HepG2 (cell line): Measurements from ENCODE around the gene PHB1. TPM values are rescaled to one million over a fixed set of nuclear protein-coding genes. Genes with fewer than 3 reads are reported as not detected.

Experiments
- CEBPG ChIP-seq: IDR thresholded peaks from 2 replicates; pipeline ENCODE4 v1.6.1; 2016
- IRX3 ChIP-seq: sonication (generic); formaldehyde crosslinking; IDR thresholded peaks from 2 replicates; pipeline ENCODE4 v1.8.1; 2023; ENCODE audit warnings: mild to moderate bottlenecking, low read depth, missing genetic modification reagents, borderline replicate concordance
- KDM2A ChIP-seq: sonication (generic); formaldehyde crosslinking; IDR thresholded peaks from 2 replicates; pipeline ENCODE4 v1.4.0; 2020; ENCODE audit warnings: low read depth, missing genetic modification reagents, borderline replicate concordance
- MAZ ChIP-seq, 2 experiments: sonication (generic) in 1 of 2; formaldehyde crosslinking in 1 of 2; IDR thresholded peaks; 2 replicates each; pipeline versions ENCODE4 v1.5.0 to v1.6.1; 2012 to 2020; ENCODE audit warnings: low read depth in 2 of 2, mild to moderate bottlenecking in 2 of 2, borderline replicate concordance in 1 of 2, improper control_type of control experiment in 1 of 2, low read length in 1 of 2, missing genetic modification reagents in 1 of 2, moderate library complexity in 1 of 2
- PCBP2 ChIP-seq: fragments of 200-400 bp; formaldehyde crosslinking; optimal IDR thresholded peaks from 2 replicates; pipeline ENCODE3; 2018; ENCODE audit warnings: low read length, low read depth; ENCODE audit not compliant: poor library complexity, severe bottlenecking
- TBX2 ChIP-seq: sonication (generic); formaldehyde crosslinking; IDR thresholded peaks from 2 replicates; pipeline ENCODE4 v1.5.0; 2020; ENCODE audit warnings: missing genetic modification reagents, mild to moderate bottlenecking, borderline replicate concordance
- TCF12 ChIP-seq, 2 experiments: fragments of 450-650 bp in 1 of 2; sonication (generic) in 1 of 2; formaldehyde crosslinking in 1 of 2; IDR thresholded peaks; 2 replicates each; pipeline versions ENCODE4 v1.6.1 to v1.8.0; 2017 to 2022; ENCODE audit warnings: antibody characterized with exemption in 1 of 2, mild to moderate bottlenecking in 1 of 2, missing genetic modification reagents in 1 of 2, moderate library complexity in 1 of 2
- ZNF317 ChIP-seq: sonication (generic); formaldehyde crosslinking; IDR thresholded peaks from 2 replicates; pipeline ENCODE4 v1.5.0; 2020; ENCODE audit warnings: mild to moderate bottlenecking, missing genetic modification reagents
- ZNF333 ChIP-seq: sonication (generic); formaldehyde crosslinking; IDR thresholded peaks from 2 replicates; pipeline ENCODE4 v1.4.0; 2020; ENCODE audit warnings: mild to moderate bottlenecking, missing genetic modification reagents, borderline replicate concordance
- ZNF776 ChIP-seq: sonication (generic); formaldehyde crosslinking; IDR thresholded peaks from 2 replicates; pipeline ENCODE4 v1.4.0; 2020; ENCODE audit warnings: mild to moderate bottlenecking, missing genetic modification reagents
- polyA plus RNA-seq, 8 experiments: library from polyadenylated mRNA; depleted of rRNA in 3 of 8; stranded (reverse) in 7 of 8; unstranded in 1 of 8; fragments of >200 nt; fragmentation: Illumina TruSeq in 4 of 8; extraction: Trizol in 4 of 8; gene quantifications; 2 replicates each; pipeline versions ENCODE4 v1.2.1 to v1.2.3, GENCODE V29; 2011 to 2016; ENCODE audit warnings: low read depth in 4 of 8, missing spikeins in 1 of 8, mixed read lengths in 1 of 8; ENCODE audit not compliant: insufficient read depth in 1 of 8
- total RNA-seq, 5 experiments: library from RNA; depleted of rRNA; stranded (reverse); fragments of >200 nt; fragmentation: Illumina TruSeq; extraction: Trizol; gene quantifications; 2 replicates each; pipeline ENCODE4 v1.2.3, GENCODE V29; 2016; ENCODE audit warnings: low read depth in 1 of 5
- TF ChIP-seq, protein P1 (sequence below): sonication (generic); formaldehyde crosslinking; IDR thresholded peaks from 2 replicates; pipeline ENCODE4 v1.9.0; 2021; ENCODE audit warnings: mild to moderate bottlenecking, missing genetic modification reagents
- TF ChIP-seq, protein P2 (sequence below): sonication (generic); formaldehyde crosslinking; IDR thresholded peaks from 2 replicates; pipeline ENCODE4 v1.4.0; 2020; ENCODE audit warnings: mild to moderate bottlenecking, missing genetic modification reagents
- TF ChIP-seq, protein P3 (sequence below): sonication (generic); formaldehyde crosslinking; IDR thresholded peaks from 2 replicates; pipeline ENCODE4 v1.8.0; 2022; ENCODE audit warnings: missing genetic modification reagents, mild to moderate bottlenecking, inconsistent platforms, borderline replicate concordance
- TF ChIP-seq, protein P4 (sequence below): sonication (generic); formaldehyde crosslinking; IDR thresholded peaks from 2 replicates; pipeline ENCODE4; 2020; ENCODE audit warnings: missing genetic modification reagents, mild to moderate bottlenecking, borderline replicate concordance

Gene PHB1
- total and polyA plus RNA-seq, 2 of the 13 experiments (the other 11 are each of a cell fraction or from before 2014, with no cell fraction given) = 515 to 688 TPM

DNA sequence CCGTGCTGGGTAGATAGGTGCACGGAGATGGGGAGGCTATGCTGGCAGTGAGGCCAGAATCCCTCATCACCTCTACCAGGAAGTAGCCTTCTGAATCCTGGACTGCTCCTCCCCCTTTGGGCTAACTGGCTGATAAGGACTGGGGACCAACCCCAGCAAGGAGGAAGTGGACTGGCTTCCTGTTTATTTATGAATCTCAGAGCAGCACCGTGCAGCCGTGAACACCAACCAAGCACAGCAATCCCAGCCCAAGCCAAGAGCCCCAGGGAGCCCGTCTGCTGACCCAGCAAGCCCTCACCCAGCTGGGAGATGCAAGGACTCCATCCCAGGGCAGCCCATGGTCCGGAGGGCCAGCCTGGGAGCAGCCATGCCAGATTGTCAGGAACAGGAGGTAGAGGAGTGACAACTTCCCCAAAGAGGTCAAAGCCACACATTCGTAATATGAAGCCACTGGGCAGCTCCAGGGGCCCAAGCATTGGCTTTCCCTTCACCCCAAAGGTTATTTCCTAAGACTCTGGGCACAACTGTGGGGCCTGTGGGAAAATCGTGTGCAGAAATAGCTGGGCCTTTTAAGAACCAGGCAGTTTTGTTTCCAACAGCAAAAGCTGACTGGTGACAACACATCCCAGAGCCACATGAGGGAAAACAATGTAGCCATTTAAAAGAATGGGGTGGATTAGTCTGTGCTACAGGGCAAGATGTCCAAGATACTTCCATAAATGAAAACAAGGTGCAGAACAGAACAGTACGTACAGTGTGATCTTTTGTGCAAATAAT lies 23.9 kb downstream of the PHB1 start (continued):
- TF ChIP-seq MAZ (IDR thresholded peaks at IDR 0.05; ENCODE audit: borderline replicate concordance, low read depth, low read length) (no peak), MAZ (CRISPR knock-in tag; IDR thresholded peaks at IDR 0.05; ENCODE audit: low read depth) (no peak), TBX2 (CRISPR knock-in tag) (peak; percentile 24; the same call in 1 of the 2 replicates), KDM2A (CRISPR knock-in tag) (0 out of 2 replicates have a peak, but pooled peaks have one; percentile 20), CEBPG (CRISPR knock-in tag) (no peak), PCBP2 (no peak), TCF12 (IDR thresholded peaks at IDR 0.05) (no peak), TCF12 (CRISPR knock-in tag; IDR thresholded peaks at IDR 0.05) (0 out of 2 replicates have a peak, but pooled peaks have one; percentile 33), ZNF317 (CRISPR knock-in tag) (peak; percentile 24; the same call in 1 of the 2 replicates), ZNF333 (peak; percentile 76; the same call in 1 of the 2 replicates), ZNF776 (CRISPR knock-in tag) (0 out of 2 replicates have a peak, but pooled peaks have one; percentile 76), IRX3 (CRISPR knock-in tag) (no peak)
- TF ChIP-seq, protein P1, sequence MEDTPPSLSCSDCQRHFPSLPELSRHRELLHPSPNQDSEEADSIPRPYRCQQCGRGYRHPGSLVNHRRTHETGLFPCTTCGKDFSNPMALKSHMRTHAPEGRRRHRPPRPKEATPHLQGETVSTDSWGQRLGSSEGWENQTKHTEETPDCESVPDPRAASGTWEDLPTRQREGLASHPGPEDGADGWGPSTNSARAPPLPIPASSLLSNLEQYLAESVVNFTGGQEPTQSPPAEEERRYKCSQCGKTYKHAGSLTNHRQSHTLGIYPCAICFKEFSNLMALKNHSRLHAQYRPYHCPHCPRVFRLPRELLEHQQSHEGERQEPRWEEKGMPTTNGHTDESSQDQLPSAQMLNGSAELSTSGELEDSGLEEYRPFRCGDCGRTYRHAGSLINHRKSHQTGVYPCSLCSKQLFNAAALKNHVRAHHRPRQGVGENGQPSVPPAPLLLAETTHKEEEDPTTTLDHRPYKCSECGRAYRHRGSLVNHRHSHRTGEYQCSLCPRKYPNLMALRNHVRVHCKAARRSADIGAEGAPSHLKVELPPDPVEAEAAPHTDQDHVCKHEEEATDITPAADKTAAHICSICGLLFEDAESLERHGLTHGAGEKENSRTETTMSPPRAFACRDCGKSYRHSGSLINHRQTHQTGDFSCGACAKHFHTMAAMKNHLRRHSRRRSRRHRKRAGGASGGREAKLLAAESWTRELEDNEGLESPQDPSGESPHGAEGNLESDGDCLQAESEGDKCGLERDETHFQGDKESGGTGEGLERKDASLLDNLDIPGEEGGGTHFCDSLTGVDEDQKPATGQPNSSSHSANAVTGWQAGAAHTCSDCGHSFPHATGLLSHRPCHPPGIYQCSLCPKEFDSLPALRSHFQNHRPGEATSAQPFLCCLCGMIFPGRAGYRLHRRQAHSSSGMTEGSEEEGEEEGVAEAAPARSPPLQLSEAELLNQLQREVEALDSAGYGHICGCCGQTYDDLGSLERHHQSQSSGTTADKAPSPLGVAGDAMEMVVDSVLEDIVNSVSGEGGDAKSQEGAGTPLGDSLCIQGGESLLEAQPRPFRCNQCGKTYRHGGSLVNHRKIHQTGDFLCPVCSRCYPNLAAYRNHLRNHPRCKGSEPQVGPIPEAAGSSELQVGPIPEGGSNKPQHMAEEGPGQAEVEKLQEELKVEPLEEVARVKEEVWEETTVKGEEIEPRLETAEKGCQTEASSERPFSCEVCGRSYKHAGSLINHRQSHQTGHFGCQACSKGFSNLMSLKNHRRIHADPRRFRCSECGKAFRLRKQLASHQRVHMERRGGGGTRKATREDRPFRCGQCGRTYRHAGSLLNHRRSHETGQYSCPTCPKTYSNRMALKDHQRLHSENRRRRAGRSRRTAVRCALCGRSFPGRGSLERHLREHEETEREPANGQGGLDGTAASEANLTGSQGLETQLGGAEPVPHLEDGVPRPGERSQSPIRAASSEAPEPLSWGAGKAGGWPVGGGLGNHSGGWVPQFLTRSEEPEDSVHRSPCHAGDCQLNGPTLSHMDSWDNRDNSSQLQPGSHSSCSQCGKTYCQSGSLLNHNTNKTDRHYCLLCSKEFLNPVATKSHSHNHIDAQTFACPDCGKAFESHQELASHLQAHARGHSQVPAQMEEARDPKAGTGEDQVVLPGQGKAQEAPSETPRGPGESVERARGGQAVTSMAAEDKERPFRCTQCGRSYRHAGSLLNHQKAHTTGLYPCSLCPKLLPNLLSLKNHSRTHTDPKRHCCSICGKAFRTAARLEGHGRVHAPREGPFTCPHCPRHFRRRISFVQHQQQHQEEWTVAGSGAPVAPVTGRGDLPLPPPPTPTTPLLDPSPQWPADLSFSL = peak; percentile 48; the same call in 1 of the 2 replicates
- TF ChIP-seq, protein P2, sequence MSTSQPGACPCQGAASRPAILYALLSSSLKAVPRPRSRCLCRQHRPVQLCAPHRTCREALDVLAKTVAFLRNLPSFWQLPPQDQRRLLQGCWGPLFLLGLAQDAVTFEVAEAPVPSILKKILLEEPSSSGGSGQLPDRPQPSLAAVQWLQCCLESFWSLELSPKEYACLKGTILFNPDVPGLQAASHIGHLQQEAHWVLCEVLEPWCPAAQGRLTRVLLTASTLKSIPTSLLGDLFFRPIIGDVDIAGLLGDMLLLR (CRISPR knock-in tag) = peak; percentile 69; the same call in 1 of the 2 replicates
- TF ChIP-seq, protein P3, sequence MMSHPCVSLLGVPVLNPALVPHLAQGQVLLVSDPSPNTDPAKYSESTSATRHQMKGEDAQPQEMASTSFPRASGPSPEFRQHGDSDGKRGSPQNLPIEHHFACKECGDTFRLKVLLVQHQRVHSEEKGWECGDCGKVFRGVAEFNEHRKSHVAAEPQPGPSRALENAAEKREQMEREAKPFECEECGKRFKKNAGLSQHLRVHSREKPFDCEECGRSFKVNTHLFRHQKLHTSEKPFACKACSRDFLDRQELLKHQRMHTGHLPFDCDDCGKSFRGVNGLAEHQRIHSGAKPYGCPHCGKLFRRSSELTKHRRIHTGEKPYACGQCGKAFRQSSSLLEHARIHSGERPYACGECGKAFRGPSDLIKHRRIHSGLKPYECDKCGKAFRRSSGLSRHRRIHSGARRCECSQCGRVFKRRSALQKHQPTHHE = 0 out of 2 replicates have a peak, but pooled peaks have one; percentile 59
- TF ChIP-seq, protein P4, sequence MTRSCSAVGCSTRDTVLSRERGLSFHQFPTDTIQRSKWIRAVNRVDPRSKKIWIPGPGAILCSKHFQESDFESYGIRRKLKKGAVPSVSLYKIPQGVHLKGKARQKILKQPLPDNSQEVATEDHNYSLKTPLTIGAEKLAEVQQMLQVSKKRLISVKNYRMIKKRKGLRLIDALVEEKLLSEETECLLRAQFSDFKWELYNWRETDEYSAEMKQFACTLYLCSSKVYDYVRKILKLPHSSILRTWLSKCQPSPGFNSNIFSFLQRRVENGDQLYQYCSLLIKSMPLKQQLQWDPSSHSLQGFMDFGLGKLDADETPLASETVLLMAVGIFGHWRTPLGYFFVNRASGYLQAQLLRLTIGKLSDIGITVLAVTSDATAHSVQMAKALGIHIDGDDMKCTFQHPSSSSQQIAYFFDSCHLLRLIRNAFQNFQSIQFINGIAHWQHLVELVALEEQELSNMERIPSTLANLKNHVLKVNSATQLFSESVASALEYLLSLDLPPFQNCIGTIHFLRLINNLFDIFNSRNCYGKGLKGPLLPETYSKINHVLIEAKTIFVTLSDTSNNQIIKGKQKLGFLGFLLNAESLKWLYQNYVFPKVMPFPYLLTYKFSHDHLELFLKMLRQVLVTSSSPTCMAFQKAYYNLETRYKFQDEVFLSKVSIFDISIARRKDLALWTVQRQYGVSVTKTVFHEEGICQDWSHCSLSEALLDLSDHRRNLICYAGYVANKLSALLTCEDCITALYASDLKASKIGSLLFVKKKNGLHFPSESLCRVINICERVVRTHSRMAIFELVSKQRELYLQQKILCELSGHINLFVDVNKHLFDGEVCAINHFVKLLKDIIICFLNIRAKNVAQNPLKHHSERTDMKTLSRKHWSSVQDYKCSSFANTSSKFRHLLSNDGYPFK (CRISPR knock-in tag) = peak; percentile 37; the same call in 1 of the 2 replicates
